DMS53 (cell line): Measurements from ENCODE around the gene CNTN5.
A peak's percentile ranks its signal among the peaks of the same experiment; 100 is the strongest.
"Not testable (repeated sequence)": the region's sequence is repeated elsewhere in the genome, so short reads cannot be mapped to it uniquely, and the experiment has no call there.

Experiments
- DNase-seq: peaks from one replicate; lab custom pipeline; 2025; lab: John Stamatoyannopoulos, UW

CNTN5 gene

GRCh38 chr11:99020352-99021225 is at the start of gene CNTN5:
CNTN5 (plus strand) TSS chr11:99020949.
- DNase-seq = peak; percentile 88

- no peak for DNase-seq
Measured at GRCh38 chr11:98979205-98979604, 41.5 kb upstream of the CNTN5 start.

- peak; percentile 78 for DNase-seq
Measured at GRCh38 chr11:99015634-99016454, 4.9 kb upstream of the CNTN5 start.

- no peak for DNase-seq
Measured at GRCh38 chr11:99019696-99020095, 1.1 kb upstream of the CNTN5 start.

GRCh38 chr11:99037057-99037456 is 16.3 kb downstream of the CNTN5 start:
- no peak for DNase-seq

- DNase-seq = no peak
Measured at GRCh38 chr11:99063331-99063730, 42.6 kb downstream of the CNTN5 start.

- no peak for DNase-seq
Measured at GRCh38 chr11:99065121-99065520, 44.4 kb downstream of the CNTN5 start.

GRCh38 chr11:99066618-99067317 is 46.0 kb downstream of the CNTN5 start:
- DNase-seq = peak; percentile 18

- DNase-seq = peak; percentile 74
Measured at GRCh38 chr11:99068832-99069231, 48.1 kb downstream of the CNTN5 start.

- peak; percentile 62 for DNase-seq
Measured at GRCh38 chr11:99069856-99070444, 49.2 kb downstream of the CNTN5 start.

GRCh38 chr11:99079576-99079975 is 58.8 kb downstream of the CNTN5 start:
- DNase-seq = no peak

GRCh38 chr11:99080154-99080553 is 59.4 kb downstream of the CNTN5 start:
- DNase-seq = no peak

GRCh38 chr11:99098258-99098657 is 77.5 kb downstream of the CNTN5 start:
- no peak for DNase-seq

GRCh38 chr11:99098751-99099150 is 78.0 kb downstream of the CNTN5 start:
- DNase-seq = no peak

- peak; percentile 45 for DNase-seq
Measured at GRCh38 chr11:99117603-99118002, 96.9 kb downstream of the CNTN5 start.

- DNase-seq = not testable (repeated sequence)
Measured at GRCh38 chr11:99133862-99134261, 113.1 kb downstream of the CNTN5 start.

GRCh38 chr11:99135508-99135907 is 114.8 kb downstream of the CNTN5 start:
- no peak for DNase-seq

- DNase-seq = no peak
Measured at GRCh38 chr11:99142237-99142636, 121.5 kb downstream of the CNTN5 start.

- DNase-seq = peak; percentile 14
Measured at GRCh38 chr11:99148352-99148751, 127.6 kb downstream of the CNTN5 start.

- no peak for DNase-seq
Measured at GRCh38 chr11:99154277-99154676, 133.5 kb downstream of the CNTN5 start.

GRCh38 chr11:99160447-99160846 is 139.7 kb downstream of the CNTN5 start:
- no peak for DNase-seq

- no peak for DNase-seq
Measured at GRCh38 chr11:99162819-99163218, 142.1 kb downstream of the CNTN5 start.
